Endothelial cell of umbilical vein (primary cell): Measurements from ENCODE around the gene LGI2.

Experiments
- CTCF ChIP-seq, 2 donors: IDR thresholded peaks; 1 replicate in 1 of 2; 2 replicates in 1 of 2; pipeline ENCODE4 v1.5.1; 2011; ENCODE audit warnings: low read length in 2 of 2, mild to moderate bottlenecking in 2 of 2, moderate library complexity in 2 of 2, control low read depth in 1 of 2, inconsistent platforms in 1 of 2, low read depth in 1 of 2; ENCODE audit not compliant: insufficient read depth in 1 of 2; ENCODE audit errors: extremely low read depth in 1 of 2
- EZH2 ChIP-seq: IDR thresholded peaks from 2 replicates; pipeline ENCODE4 v1.6.1; 2012; ENCODE audit warnings: borderline replicate concordance, low read depth, mild to moderate bottlenecking, moderate library complexity, low read length, inconsistent platforms; ENCODE audit not compliant: severe bottlenecking
- FOS ChIP-seq: IDR thresholded peaks from 2 replicates; pipeline ENCODE4 v1.6.1; 2011; ENCODE audit warnings: mild to moderate bottlenecking, low read length, moderate library complexity, borderline replicate concordance; ENCODE audit not compliant: insufficient read depth
- MAX ChIP-seq: IDR thresholded peaks from 2 replicates; pipeline ENCODE4 v1.6.1; 2011; ENCODE audit not compliant: insufficient read depth, insufficient read length
- POLR2A ChIP-seq: IDR thresholded peaks from 2 replicates; pipeline ENCODE4 v1.6.1; 2012; ENCODE audit warnings: low read depth, mild to moderate bottlenecking, control low read depth, low read length
- POLR2AphosphoS5 ChIP-seq: IDR thresholded peaks from 2 replicates; pipeline ENCODE4 v1.6.1; 2012; ENCODE audit warnings: low read depth, mild to moderate bottlenecking, control low read depth, low read length, moderate library complexity; ENCODE audit not compliant: insufficient read depth

DNA sequence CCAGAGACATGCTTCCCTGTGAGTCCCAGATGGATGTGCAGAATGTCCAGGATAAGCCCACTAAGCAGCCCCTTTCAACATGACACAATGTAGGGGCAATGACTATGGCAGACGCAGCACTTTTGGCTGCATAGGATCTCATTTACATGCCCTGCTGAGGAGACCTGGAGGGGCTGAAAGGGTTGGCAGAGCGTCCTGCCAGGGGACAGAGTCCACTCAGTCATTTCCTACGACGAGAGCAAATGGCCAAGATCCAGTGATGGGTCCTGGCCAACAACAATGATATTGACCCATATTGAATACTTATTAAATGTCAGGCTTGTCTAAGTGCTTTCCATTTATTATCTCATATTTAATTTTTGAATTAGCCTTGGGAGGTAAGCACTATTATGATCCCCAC lies 41.4 kb downstream of the LGI2 start:
- TF ChIP-seq MAX (no peak), CTCF (IDR thresholded peaks at IDR 0.05; ENCODE audit: extremely low read depth in 1 of 2, insufficient read depth in 1 of 2, low read depth in 1 of 2, low read length in 2 of 2) (no peak), EZH2 (no peak), POLR2AphosphoS5 (no peak), POLR2A (no peak), FOS (no peak)
